ENCODE data around the gene NSMCE1. TPM values are rescaled to one million over a fixed set of nuclear protein-coding genes. Genes with fewer than 3 reads are reported as not detected.
A peak's percentile ranks its signal among the peaks of the same experiment; 100 is the strongest.

Gene NSMCE1
- total RNA-seq, 1 donor from 2014 or later = 39.5 TPM

DNA sequence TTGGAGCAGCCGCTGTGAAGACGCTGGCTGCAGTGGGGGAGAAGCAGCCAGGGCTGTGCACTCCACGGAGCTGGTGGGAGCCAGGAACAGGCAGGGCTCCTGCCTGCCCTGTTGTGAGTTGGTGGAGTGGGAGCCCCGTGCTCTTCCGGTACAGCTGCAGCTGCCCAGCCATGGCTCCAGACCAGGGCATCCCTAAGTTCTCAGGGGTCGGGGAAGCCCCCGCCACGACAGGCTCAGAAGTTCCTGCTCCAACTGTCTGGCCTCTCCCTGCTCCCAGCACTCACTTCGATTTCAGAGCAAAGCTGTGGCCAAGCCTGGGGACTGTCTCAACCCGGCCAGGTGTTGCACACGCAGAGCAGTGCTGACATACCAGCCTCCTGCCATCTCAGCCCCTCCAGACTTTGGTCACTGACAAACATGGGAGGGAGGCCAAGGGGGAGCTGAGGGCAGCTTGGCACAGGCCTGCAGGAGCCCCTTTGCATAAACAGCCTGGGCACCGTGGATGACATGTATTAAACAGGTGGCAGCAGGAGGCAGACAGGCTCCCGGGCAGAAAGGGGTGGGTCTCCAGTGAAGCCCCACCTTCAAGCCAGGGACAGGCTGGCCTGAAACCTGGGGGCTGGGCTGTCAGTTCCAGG is 79.1 kb downstream of the NSMCE1 start:
- DNase-seq (ENCODE audit: low spot score) (no peak), ATAC-seq (no peak)
- intact Hi-C loops (cut with DNase I) = no loop called here

DNA sequence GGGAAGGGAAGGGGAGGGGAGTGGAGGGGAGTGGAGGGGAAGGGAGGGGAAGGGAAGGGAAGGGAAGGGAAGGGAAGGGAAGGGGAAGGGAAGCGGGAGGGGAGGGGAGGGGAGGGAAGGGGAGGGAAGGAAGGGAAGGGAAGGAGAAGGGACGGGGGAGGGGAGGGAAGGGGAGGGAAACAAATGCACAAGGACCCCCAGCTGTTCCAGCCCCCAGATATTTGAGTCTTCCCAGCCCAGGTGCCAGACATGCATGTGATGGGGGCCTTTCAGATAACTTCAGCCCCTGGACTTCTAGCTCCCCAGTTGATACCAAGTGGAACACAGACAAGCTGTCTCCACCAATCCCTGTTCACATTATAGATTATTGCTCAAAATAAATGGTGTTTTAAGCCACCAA is 79.9 kb downstream of the NSMCE1 start:
- ATAC-seq = no peak
- intact Hi-C loops (cut with DNase I) = no loop called here
- no peak for DNase-seq (ENCODE audit: low spot score)

DNA sequence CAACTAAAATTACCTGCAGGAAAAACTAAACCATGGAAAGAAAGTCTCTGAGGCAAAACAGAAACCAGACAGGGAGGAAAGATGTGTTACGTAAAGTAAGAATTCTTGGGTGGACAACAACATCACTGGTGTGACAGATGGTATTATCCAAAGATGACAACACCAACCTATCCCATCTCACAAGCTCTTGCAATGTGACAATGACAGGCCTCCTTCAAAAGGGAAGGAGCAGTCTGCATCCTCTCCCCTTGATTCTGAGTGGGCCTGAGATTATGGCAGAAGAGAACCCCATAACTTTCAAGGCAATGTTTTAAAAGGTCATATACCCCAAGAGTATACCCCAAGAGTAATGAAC is 82.8 kb downstream of the NSMCE1 start:
- intact Hi-C loops (cut with DNase I) = no loop called here
- no peak for ATAC-seq
- DNase-seq (ENCODE audit: low spot score) = no peak

DNA sequence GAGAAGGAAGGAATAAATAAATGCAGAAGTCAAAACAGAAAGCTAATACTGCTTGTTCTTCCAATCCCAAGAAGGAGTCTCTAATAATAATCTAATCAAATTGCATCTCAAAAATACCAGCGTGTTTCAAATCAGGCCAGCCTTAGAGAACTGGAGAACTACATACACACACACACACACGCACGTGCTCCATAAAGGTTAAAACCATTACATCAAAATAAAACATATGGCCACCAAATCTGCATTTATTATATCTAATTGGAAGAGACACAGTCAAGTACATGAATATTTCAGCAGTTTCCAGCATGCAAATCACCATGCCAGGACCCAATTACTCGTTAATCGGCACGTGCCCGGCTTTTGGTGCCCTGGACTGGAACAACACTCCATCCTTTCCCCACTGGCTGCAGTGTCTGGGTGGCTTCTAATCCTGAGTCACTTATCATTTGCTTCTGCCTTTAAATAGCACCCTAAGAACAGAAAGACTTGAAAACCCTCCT is 85.6 kb downstream of the NSMCE1 start:
- no peak for DNase-seq (ENCODE audit: low spot score)
- intact Hi-C loops (cut with DNase I) = no loop called here

DNA sequence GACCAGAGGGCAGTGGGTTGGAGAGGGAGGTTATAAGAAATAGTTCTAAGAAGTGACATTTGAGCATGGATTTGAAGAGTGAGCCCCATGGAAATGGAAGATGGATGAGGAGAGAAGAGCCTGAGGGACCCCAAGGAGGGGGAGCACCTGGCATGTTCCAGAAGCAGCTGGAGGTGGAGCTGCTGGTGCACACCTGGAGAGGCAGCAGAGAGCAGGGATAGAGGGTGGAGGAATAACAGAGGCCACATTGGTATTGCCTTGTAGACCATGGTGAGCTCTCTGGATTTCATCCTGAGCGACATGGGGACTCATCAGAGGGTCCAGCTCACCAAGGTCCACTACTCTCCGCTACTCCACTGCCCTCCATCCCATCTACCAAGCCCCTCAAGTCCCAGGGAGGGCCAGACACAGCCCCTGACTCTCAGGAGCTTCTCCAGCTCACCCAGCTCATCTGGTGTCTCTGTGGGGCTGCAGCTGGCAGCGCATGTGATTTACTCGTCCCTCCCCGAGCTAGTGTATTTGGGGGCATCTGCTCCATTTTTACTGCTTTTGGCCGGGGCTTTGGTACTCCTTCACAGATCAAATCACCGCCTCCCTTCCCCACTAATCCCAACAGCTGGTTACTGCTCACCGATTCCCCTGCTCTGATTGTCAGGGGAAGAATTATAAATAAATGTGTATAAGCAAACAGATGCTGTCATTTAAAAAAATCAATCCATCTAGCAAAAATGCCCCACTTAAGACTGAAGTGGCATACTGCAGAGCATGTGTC is 87.4 kb downstream of the NSMCE1 start:
- ATAC-seq = no peak
- DNase-seq (ENCODE audit: low spot score) = no peak
- intact Hi-C loops (cut with DNase I) = no loop called here

More for the DNA sequence above, 85.6 kb downstream of the NSMCE1 start:
- no peak for ATAC-seq

DNA sequence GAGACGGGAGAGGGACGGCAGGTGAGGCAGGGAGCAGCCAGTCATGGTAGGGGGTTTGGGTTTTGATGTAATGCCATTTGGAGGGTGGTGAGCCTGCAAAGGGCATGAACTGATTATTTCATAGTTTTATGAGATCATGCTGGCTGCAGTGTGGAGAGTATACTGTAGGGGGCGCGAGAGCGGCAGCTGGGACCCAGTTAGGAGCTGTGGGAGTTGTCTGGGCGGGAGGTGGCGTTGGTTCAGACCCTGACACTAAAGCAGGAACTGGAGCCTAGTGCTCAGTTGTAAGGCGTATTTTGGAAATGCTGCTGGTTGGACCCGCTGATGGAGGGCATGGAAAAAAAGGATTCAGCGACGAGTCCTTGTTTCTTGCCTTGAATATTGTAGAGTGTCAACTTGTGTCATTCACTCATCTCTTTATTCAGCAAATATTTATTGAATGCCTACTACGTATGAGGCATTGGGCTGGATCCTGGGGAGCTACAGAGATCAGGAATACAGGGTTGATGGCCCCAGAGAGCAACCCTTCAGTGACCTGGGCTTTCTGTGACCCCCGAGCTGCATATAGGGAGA is 89.0 kb downstream of the NSMCE1 start:
- ATAC-seq = peak; percentile 96
- intact Hi-C loops (cut with DNase I) = no loop called here
- peak; percentile 90 for DNase-seq (ENCODE audit: low spot score)

DNA sequence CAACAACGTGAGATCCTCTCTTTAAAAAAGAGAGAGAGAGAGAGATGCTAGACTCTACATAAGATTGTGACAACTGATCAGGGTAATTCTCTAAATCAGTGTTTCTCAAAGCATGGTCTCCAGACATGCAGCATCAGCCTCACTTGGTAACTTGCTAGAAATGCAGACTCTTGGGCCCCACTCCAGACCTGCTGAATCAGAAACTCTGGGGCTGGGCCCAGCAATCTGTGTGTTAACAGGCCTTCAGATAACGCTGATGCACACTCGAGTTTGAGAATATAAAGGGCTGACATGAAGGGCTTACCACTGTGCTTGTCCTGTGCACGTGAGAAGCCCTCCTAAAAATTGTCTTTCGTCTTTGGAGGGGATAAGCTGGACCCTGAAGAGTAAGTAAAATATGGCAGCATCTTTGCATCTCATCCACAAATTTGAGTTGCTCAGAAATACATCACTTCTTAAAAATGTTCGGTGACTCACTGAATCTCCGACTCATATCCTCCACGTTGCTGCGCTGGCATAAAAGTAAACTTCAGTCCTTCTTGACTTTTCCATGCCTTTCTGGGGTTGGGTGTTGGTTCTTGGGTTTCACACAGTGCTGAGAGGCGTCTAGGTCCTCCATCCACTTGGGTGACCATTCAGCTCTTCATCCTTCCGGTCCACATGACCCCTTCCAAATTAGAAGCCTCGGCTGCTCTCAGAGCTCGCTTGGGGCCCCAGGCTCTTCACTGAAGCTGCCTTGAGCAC is 91.4 kb downstream of the NSMCE1 start:
- DNase-seq (ENCODE audit: low spot score) (no peak), ATAC-seq (no peak)
- intact Hi-C loops (cut with DNase I) = no loop called here

DNA sequence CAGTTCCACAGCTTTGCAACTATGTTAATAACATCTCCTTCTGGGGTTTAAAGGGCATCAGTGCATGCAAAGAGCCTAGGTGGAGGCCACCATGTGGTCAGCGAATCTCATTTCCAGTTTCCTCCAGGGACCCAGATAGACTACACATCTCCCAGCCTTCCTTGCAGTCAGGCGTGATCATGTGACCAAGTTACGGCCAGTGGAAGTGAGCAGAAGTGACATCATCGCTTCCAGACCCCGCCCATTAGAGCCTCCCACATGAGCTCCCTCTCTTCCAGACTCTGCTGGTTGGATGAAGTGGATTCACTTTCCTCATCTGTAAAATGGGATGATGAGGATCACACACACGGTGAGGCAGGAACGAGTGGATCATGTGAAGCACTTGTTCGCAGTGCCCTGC is 92.7 kb downstream of the NSMCE1 start:
- ATAC-seq = no peak
- no peak for DNase-seq (ENCODE audit: low spot score)
- intact Hi-C loops (cut with DNase I) = no loop called here

Other genes with a start within 250 kb of the NSMCE1 start
- gene C16orf82, start 201.8 kb downstream of the NSMCE1 start, total RNA-seq = 0.22 TPM
- 8.3 TPM for gene KDM8, start 65.2 kb downstream of the NSMCE1 start, total RNA-seq
- 62.8 TPM for gene IL4R, start 45.2 kb upstream of the NSMCE1 start, total RNA-seq
- gene IL21R, start 133.4 kb upstream of the NSMCE1 start, total RNA-seq = 1.7 TPM

All from sciatic nerve (tissue), 2 donors.